OCI-LY3 (cell line): Measurements from ENCODE around the gene CDH4.

ENCODE experiments used
- CTCF ChIP-seq: fragments of 200-600, 300-600 bp; sonication (generic); IDR thresholded peaks from 2 replicates; pipeline ENCODE4 v1.5.1; 2014; ENCODE audit warnings: antibody characterized with exemption, low read length, low read depth
- EZH2phosphoT487 ChIP-seq: fragments of 200-600 bp; shearing (Covaris generic); IDR thresholded peaks from 2 replicates; pipeline ENCODE4 v1.6.1; 2018; ENCODE audit warnings: antibody characterized with exemption, mixed run types, low read depth

- TF ChIP-seq CTCF (no peak), EZH2phosphoT487 (no peak)
These were observed 468.3 kb downstream of the CDH4 start for GRCh38 chr20:61720348-61720696.
